CD4-positive, alpha-beta memory T cell (primary cell): ENCODE results near the gene S100A13. TPM values are rescaled to one million over a fixed set of nuclear protein-coding genes. Genes with fewer than 3 reads are reported as not detected.
A peak's percentile ranks its signal among the peaks of the same experiment; 100 is the strongest.

Experiments used
- CTCF ChIA-PET: fragments of 350-600 bp; sonication (Branson Sonifier 250); formaldehyde crosslinking; loops from one replicate; lab custom pipeline; 2021; ENCODE audit warnings: inconsistent platforms; ENCODE audit not compliant: partially characterized antibody; lab: Charles Lee
- POLR2A ChIA-PET: fragments of 350-600 bp; sonication (Branson Sonifier 250); formaldehyde crosslinking; loops from one replicate; lab custom pipeline; 2021; ENCODE audit not compliant: partially characterized antibody; lab: Charles Lee
- DNase-seq, 5 donors: peaks; one replicate each; pipeline versions ENCODE4 v3.0.0 to v3.0.0-alpha.2; 2020 to 2022; ENCODE audit warnings: mixed read lengths in 1 of 5
- H3K27ac ChIP-seq: one replicate; pipeline ENCODE4 v1.7.0; 2013; ENCODE audit warnings: low read depth, low read length
- H3K27me3 ChIP-seq: 2 replicates; pipeline ENCODE4 v1.7.0; 2013; ENCODE audit warnings: mild to moderate bottlenecking, low read length, moderate library complexity; ENCODE audit not compliant: insufficient read depth
- H3K36me3 ChIP-seq: 2 replicates; pipeline ENCODE4 v1.7.0; 2013; ENCODE audit warnings: mild to moderate bottlenecking, low read length, moderate library complexity; ENCODE audit not compliant: insufficient read depth
- H3K4me1 ChIP-seq: 2 replicates; pipeline ENCODE4 v1.7.0; 2013; ENCODE audit warnings: mild to moderate bottlenecking, low read length, moderate library complexity; ENCODE audit not compliant: insufficient read depth
- H3K4me3 ChIP-seq, 2 donors: one replicate each; pipeline ENCODE4 v1.7.0; 2013; ENCODE audit warnings: low read length in 2 of 2, mild to moderate bottlenecking in 1 of 2
- H3K9me3 ChIP-seq, 2 donors: one replicate each; pipeline ENCODE4 v1.7.0; 2013; ENCODE audit warnings: low read length in 2 of 2, control low read depth in 1 of 2; ENCODE audit not compliant: control insufficient read depth in 1 of 2
- H3K27ac Mint-ChIP-seq, 7 donors: one replicate each; pipeline ENCODE4 v1.8.0; 2020 to 2021; ENCODE audit warnings: mixed read lengths in 7 of 7, mild to moderate bottlenecking in 6 of 7, inconsistent platforms in 3 of 7, moderate library complexity in 3 of 7
- H3K27me3 Mint-ChIP-seq, 2 donors: one replicate each; pipeline ENCODE4 v1.8.0; 2020 to 2021; ENCODE audit warnings: mixed read lengths in 2 of 2
- H3K36me3 Mint-ChIP-seq, 2 donors: one replicate each; pipeline ENCODE4 v1.8.0; 2020 to 2021; ENCODE audit warnings: mixed read lengths in 2 of 2, inconsistent platforms in 1 of 2, mild to moderate bottlenecking in 1 of 2
- H3K4me1 Mint-ChIP-seq, 4 donors: one replicate each; pipeline ENCODE4 v1.8.0; 2020 to 2021; ENCODE audit warnings: mixed read lengths in 4 of 4, mild to moderate bottlenecking in 1 of 4
- H3K4me3 Mint-ChIP-seq, 8 donors: one replicate each; pipeline ENCODE4 v1.8.0; 2020 to 2021; ENCODE audit warnings: mixed read lengths in 8 of 8, mild to moderate bottlenecking in 7 of 8, moderate library complexity in 6 of 8, inconsistent platforms in 3 of 8
- H3K9me3 Mint-ChIP-seq, 8 donors: one replicate each; pipeline ENCODE4 v1.8.0; 2020 to 2021; ENCODE audit warnings: mixed read lengths in 8 of 8, mild to moderate bottlenecking in 5 of 8, inconsistent platforms in 3 of 8, moderate library complexity in 1 of 8
- intact Hi-C: fragments of 100-400 bp; cut with micrococcal nuclease; formaldehyde crosslinking; loops from one replicate; pipeline ENCODE4 v1.15.1; 2023
- polyA plus RNA-seq, 2 donors: library from polyadenylated mRNA; unstranded; fragments of 300-500 nt; fragmentation: Illumina TruSeq; gene quantifications; one replicate each; pipeline ENCODE4 v1.2.3, GENCODE V29; 2021
- total RNA-seq, 2 experiments: library from RNA; stranded (reverse); gene quantifications; one replicate each; pipeline ENCODE4 v1.2.3, GENCODE V29; 2021

S100A13 gene
- total and polyA plus RNA-seq, 4 experiments from 2014 or later = 0.56 to 5.2 (median 4.3) TPM; not detected in 1

- intact Hi-C loops = loop anchor here (2.0 kb wide), 2 partner anchors 91 kb away; partner anchors contain the start of gene S100A4
- Mint-ChIP-seq H3K36me3 (peaks cover 16 to 52% of the 10 kb centered on the region in 2 donors), H3K27me3 (no peaks in the 10 kb centered on the region), H3K9me3 (peaks cover 0 to 3% (median 0%) of the 10 kb centered on the region in 8 donors), H3K27ac (peak overlapping the region in 6 of 7 donors; percentile 65 to 100 (median 90)), H3K4me1 (peaks cover 27 to 55% (median 42%) of the 10 kb centered on the region in 4 donors), H3K4me3 (peak overlapping the region; percentile 79 to 100 (median 98))
- peak overlapping the region; percentile 40 for H3K27ac ChIP-seq
- ChIA-PET CTCF (interaction anchor here (1.5 to 2.5 kb wide), 2 partner anchors 12 to 91 kb away, joined by 6 to 7 read pairs; partner anchors contain the start of gene S100A4), POLR2A (interaction anchor here (0.6 to 3.1 kb wide), 5 partner anchors 10 to 319 kb away, joined by 4 to 80 read pairs (median 33); partner anchors contain the start of genes ILF2, INTS3 and SNAPIN)
- DNase-seq = no peak
- H3K4me1 ChIP-seq = peaks cover 46% of the 10 kb centered on the region
- H3K4me3 ChIP-seq = no peak overlapping the region
- no peaks in the 10 kb centered on the region for H3K9me3 ChIP-seq
- peaks cover 47% of the 10 kb centered on the region for H3K36me3 ChIP-seq
- H3K27me3 ChIP-seq = no peaks in the 10 kb centered on the region
Observed at GRCh38 chr1:153635872-153636271, 8.6 kb upstream of the S100A13 start.

DNA sequence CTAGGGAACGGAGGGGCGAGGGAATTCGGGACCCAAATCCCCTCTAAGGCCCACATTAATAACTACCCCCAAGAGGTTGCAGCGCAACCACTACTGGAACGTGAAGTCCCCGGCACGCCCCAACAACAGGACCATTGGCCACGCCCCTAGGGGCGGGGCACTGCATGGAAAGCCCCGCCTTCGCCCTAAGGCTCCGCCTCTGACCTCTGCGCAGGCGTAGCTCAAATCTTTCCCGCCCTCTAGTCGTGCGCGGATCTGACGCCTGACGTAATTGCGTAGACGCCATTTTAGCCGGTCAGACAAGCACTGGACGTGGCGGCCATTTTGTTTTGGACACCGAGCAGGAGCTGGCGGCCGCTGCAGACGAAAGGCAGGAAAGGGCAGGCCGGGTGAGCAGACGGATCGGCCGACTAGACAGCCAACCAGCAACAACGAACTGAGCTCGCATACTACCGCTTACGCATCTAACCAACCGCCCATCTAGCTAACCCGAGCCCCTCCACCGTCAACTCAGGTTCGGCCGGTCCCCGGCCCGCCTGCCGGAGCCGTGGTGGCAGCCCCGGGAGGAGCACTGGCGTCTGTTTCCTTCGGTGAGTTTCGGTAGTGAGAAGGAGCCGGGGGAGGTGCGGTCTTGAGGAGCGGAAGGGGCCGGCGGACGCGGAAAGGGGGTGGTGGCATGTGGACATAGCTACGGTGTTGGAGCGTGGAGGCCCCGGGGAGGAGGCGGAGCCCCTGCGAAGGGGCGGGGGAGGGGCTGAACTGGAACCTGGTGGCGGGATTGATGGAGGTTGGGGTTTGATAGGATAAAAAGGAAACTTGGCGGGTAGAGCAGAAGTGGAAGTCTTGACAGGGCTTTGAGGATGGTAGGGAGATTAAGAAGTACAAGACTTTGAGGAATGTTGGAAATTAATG, 6.7 kb upstream of the S100A13 start, which contains the start of gene CHTOP:
CHTOP (plus strand) TSS at position 313 of the 912 bp plus-strand sequence. CDS start 2,523 bp downstream, outside the sequence.
- intact Hi-C loops = loop anchor here (1.0 to 5.0 kb wide), 7 partner anchors 24 to 357 kb away; partner anchors contain the start of genes RPS27, S100A4 and SNAPIN
- peaks cover 26 to 51% (median 39%) of the 10 kb centered on the region in 4 donors for H3K4me1 Mint-ChIP-seq
- peaks cover 0 to 3% (median 0%) of the 10 kb centered on the region in 8 donors for H3K9me3 Mint-ChIP-seq

GRCh38 chr1:153633161-153633753, 6.0 kb upstream of the S100A13 start:
- Histone ChIP-seq H3K27me3 (no peaks in the 10 kb centered on the region), H3K4me1 (peaks cover 35% of the 10 kb centered on the region), H3K27ac (peak overlapping the region; percentile 100), H3K9me3 (no peaks in the 10 kb centered on the region), H3K36me3 (peaks cover 25% of the 10 kb centered on the region), H3K4me3 (peak overlapping the region in 1 of 2 donors; percentile 99)
- Mint-ChIP-seq H3K27ac (peak overlapping the region; percentile 98 to 100 (median 100)), H3K4me1 (peaks cover 26 to 51% (median 39%) of the 10 kb centered on the region in 4 donors), H3K9me3 (peaks cover 0 to 3% (median 0%) of the 10 kb centered on the region in 8 donors), H3K36me3 (peaks cover 14 to 32% of the 10 kb centered on the region in 2 donors), H3K4me3 (peak overlapping the region; percentile 94 to 100 (median 98)), H3K27me3 (no peaks in the 10 kb centered on the region)
- ChIA-PET POLR2A (interaction anchor here (0.8 to 3.1 kb wide), 23 partner anchors 13 to 358 kb away, joined by 3 to 80 read pairs (median 6); partner anchors contain the start of genes CRTC2, ILF2, INTS3 and JTB), CTCF (interaction anchor here (0.9 to 2.5 kb wide), 10 partner anchors 10 to 122 kb away, joined by 3 to 12 read pairs (median 6); partner anchors contain the start of genes S100A4 and S100A6)
- DNase-seq = peak in 1 of 5 donors; percentile 46
- intact Hi-C loops = loop anchor here (2.0 to 5.0 kb wide), 3 partner anchors 66 to 358 kb away; partner anchors contain the start of gene RPS27

More for the DNA sequence above, 6.7 kb upstream of the S100A13 start, which contains the start of gene CHTOP:
- Histone ChIP-seq H3K9me3 (no peaks in the 10 kb centered on the region), H3K36me3 (peaks cover 30% of the 10 kb centered on the region), H3K27me3 (no peaks in the 10 kb centered on the region), H3K4me1 (peaks cover 36% of the 10 kb centered on the region), H3K27ac (peak within 1 kb of the TSS; percentile 100), H3K4me3 (peak within 1 kb of the TSS; percentile 99)
- ChIA-PET POLR2A (interaction anchor here (0.8 to 3.1 kb wide), 25 partner anchors 12 to 358 kb away, joined by 3 to 80 read pairs (median 6); partner anchors contain the start of genes CRTC2, ILF2, INTS3 and JTB), CTCF (interaction anchor here (0.9 to 2.5 kb wide), 13 partner anchors 11 to 123 kb away, joined by 3 to 12 read pairs (median 5); partner anchors contain the start of genes S100A4 and S100A6)
- peaks cover 14 to 38% of the 10 kb centered on the region in 2 donors for H3K36me3 Mint-ChIP-seq
- peak within 1 kb of the TSS; percentile 98 to 100 (median 100) for H3K27ac Mint-ChIP-seq
- peak; percentile 96 to 98 (median 97) for DNase-seq
- peak within 1 kb of the TSS; percentile 94 to 100 (median 98) for H3K4me3 Mint-ChIP-seq
- no peaks in the 10 kb centered on the region for H3K27me3 Mint-ChIP-seq

DNA sequence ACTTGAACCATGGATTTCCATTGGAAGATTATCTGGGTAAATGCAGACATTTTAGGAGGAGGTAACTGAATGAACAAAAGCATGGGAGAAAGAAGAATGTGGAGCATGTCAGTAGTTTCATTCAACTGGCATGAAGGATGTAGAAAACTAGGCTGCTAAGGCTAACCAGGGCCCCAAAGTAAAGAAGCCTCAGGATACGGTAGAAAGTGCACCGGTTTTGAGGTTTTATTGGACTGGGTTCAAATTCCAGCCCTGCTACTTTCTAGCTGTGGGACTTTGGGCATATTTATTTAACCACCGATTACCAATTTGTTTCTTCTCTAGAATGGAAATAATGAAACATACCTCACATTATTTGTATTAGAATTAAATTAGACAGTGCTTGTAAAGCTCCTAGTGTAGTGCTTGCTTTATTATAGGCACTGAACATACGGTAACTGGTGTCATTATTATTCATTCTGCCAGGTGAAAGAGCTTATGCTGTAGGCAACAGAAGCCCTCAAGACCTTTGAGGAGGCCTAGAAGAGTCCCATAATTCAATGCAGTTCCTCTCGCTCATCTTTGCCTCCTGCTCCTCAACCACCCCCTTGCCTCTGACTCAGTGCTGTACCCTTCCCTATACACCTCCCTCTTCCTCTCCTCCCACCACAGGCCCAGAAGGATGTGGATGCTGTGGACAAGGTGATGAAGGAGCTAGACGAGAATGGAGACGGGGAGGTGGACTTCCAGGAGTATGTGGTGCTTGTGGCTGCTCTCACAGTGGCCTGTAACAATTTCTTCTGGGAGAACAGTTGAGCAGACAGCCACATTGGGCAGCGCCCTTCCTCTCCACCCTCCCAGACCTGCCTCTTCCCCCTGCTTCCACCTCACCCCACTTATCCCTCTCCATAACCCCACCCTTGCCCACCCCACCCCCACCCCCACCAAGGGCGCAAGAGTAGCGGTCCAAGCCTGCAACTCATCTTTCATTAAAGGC, 4.0 kb upstream of the S100A13 start:
- H3K9me3 Mint-ChIP-seq = peaks cover 0 to 3% (median 0%) of the 10 kb centered on the region in 8 donors
- H3K27me3 ChIP-seq = no peaks in the 10 kb centered on the region
- H3K27ac Mint-ChIP-seq = peak overlapping the region in 6 of 7 donors; percentile 41 to 90 (median 58)
- H3K27ac ChIP-seq = no peak overlapping the region
- no peak overlapping the region for H3K4me3 ChIP-seq
- H3K4me1 ChIP-seq = peaks cover 20% of the 10 kb centered on the region
- intact Hi-C loops = loop anchor here (2.0 to 5.0 kb wide), 3 partner anchors 65 to 359 kb away; partner anchors contain the start of gene RPS27
- peak overlapping the region in 1 of 8 donors; percentile 10 for H3K4me3 Mint-ChIP-seq
- peaks cover under 1 to 16% of the 10 kb centered on the region in 2 donors for H3K36me3 Mint-ChIP-seq
- DNase-seq = no peak
- ChIA-PET CTCF (interaction anchor here (1.3 to 2.6 kb wide), 2 partner anchors 12 to 63 kb away, joined by 3 to 11 read pairs; no protein-coding TSS in a partner anchor), POLR2A (interaction anchor here (0.6 to 0.8 kb wide), 2 partner anchors 96 to 1948 kb away, joined by 3 to 4 read pairs; no protein-coding TSS in a partner anchor)
- H3K9me3 ChIP-seq = no peaks in the 10 kb centered on the region
- peaks cover 6% of the 10 kb centered on the region for H3K36me3 ChIP-seq
- H3K27me3 Mint-ChIP-seq = peaks cover 0 to 1% of the 10 kb centered on the region in 2 donors
- peaks cover 15 to 38% (median 25%) of the 10 kb centered on the region in 4 donors for H3K4me1 Mint-ChIP-seq

DNA sequence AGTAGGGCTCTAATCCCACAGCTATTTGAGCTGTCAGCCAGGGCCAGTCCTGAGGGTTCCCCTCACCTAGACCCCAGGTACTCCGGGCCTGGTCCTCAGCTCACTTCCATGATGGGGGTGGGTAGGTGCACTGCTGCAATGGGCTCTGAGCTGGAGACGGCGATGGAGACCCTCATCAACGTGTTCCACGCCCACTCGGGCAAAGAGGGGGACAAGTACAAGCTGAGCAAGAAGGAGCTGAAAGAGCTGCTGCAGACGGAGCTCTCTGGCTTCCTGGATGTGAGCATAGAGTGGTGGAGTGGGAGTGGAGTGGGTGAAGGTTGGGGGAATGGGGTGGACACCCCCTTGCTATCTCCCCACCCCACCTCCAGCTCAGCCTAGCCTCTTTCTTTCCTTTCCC, 3.1 kb upstream of the S100A13 start:
- POLR2A ChIA-PET = interaction anchor here (0.8 kb wide), 1 partner anchor 95 kb away, joined by 3 read pairs; no protein-coding TSS in a partner anchor
- Histone ChIP-seq H3K9me3 (no peaks in the 10 kb centered on the region), H3K36me3 (no peaks in the 10 kb centered on the region), H3K27ac (no peak overlapping the region), H3K27me3 (no peaks in the 10 kb centered on the region), H3K4me3 (no peak overlapping the region), H3K4me1 (peaks cover 11% of the 10 kb centered on the region)
- Mint-ChIP-seq H3K27me3 (peaks cover 0 to 3% of the 10 kb centered on the region in 2 donors), H3K36me3 (peaks cover 0 to 12% of the 10 kb centered on the region in 2 donors), H3K27ac (peak overlapping the region in 1 of 7 donors; percentile 2), H3K4me1 (peaks cover 13 to 30% (median 20%) of the 10 kb centered on the region in 4 donors), H3K4me3 (no peak overlapping the region), H3K9me3 (peaks cover 0 to 3% (median 0%) of the 10 kb centered on the region in 8 donors)
- DNase-seq = no peak
- intact Hi-C loops = loop anchor here (5.0 kb wide), 1 partner anchor 98 kb away; no protein-coding TSS in a partner anchor
- CTCF ChIA-PET = interaction anchor here (1.3 to 3.5 kb wide), 3 partner anchors 11 to 119 kb away, joined by 3 to 12 read pairs (median 11); no protein-coding TSS in a partner anchor
